ENCODE data around the gene BLOC1S5.
"Not testable (repeated sequence)": the region's sequence is repeated elsewhere in the genome, so short reads cannot be mapped to it uniquely, and the experiment has no call there.

The BLOC1S5 gene

DNA sequence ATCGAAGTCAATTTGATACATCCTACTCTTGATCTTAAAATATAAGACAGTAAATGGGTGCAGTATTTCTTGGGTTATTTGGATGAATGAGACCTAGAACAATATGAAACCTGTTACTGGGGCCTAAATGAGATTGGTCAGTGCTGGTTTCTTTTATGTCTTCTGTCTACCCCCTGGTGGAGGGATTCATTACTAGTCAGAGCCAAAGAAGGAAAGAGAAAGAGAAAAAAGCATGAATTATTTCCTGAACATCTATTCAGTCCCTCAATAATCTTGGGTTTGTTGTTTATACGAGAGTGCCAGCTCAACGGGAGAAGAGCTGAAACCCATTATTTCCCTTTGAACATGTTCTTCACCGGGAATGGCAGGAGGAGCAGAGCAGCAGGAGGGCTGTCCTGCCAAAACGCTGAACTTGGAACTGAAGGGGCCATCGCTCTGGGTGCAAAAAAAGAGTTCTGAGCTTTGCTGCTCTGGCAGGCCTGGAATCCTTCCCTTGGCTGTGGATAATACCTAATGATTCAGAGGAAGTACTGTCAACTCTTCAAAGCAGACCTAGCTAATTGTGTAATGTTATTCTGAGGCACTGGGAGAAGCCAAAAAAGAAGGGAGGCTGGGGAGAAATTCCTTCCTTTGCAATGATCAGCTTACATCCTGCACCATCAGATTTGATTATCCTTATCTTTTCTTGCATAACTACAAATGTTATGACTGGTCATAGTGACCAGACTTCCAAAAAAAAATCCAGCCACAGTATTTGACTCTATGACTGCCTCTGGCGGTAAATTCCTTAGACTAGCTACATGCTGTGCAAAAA lies 72.0 kb downstream of the BLOC1S5 start:
- no peak for DNase-seq (ENCODE audit: low read depth)

DNA sequence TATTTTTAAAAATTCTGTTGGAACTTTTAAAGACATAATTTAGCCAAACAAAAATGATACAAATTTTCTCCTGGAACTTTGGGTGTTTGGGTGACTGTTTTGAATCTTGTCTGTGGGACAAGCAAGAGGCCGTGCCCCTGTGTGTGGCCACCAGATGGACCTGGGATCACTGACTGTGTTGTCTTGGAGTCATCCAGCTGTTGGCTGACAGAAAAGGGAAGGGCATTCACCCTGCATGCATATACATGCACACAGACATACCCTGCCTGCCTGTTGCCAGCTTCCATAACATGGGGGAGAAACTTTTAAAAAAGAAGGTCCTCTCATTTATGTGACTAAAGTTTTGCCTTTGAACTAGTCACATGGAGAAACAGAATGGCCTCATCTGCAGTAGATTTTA lies 72.7 kb downstream of the BLOC1S5 start:
- DNase-seq (ENCODE audit: low read depth): no peak

DNA sequence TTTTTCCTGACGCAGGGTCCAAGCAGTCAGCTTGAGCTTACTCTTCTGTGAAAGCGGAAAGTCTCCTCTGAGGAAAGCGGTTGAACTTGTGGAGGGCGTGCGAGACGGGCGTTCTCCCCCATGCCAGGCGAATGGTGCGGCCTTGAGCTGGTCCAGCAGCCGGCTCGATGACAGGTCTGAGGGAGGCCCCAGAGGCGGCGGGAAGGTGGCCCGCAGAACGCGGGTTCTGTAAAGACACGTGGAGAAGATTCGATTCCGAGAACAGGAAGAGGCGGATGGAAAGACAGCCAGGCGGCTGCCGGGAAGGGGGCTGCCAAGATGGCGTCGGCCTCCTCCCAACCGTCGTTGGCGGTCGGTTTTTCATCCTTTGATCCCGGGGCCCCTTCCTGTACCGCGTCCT lies 78.0 kb downstream of the BLOC1S5 start:
- DNase-seq (ENCODE audit: low read depth): no peak

DNA sequence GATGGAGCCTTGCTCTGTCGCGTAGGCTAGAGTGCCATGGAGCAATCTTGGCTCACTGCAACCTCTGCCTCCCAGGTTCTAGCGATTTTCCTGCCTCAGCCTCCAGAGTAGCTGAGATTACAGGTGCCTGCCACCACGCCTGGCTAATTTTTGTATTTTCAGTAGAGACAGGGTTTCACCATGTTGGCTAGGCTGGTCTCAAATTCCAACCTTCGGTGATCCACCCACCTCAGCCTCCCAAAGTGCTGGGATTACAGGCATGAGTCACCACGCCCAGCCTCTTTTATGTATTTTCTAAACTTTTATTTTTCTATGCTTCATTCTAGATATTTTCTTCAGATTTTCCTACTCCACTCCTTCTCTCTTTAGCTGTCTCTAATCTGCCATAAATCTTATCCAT lies 80.2 kb downstream of the BLOC1S5 start:
- DNase-seq (ENCODE audit: low read depth): not testable (repeated sequence)

DNA sequence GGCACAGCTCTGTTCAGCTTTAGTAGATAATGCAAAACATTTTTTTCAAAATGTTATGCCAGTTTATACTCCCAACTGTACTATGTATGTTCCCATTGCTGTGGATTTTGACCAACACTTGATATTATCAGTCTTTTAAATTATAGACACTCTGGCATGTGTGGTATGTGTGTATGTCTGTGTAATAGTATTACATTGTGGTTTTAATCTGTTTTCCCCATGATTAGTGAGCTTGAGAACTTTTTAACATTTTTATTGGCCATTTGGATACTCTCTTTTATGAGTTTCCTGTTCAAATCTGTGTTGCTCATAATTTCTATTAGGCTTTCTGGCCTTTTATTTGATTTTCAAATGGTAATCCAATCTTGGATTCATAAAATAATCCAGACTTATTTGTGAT lies 84.4 kb downstream of the BLOC1S5 start:
- DNase-seq (ENCODE audit: low read depth): no peak

- DNase-seq (ENCODE audit: low read depth): no peak
Observed at GRCh38 chr6:7978736-7979135, 85.5 kb downstream of the BLOC1S5 start.

DNA sequence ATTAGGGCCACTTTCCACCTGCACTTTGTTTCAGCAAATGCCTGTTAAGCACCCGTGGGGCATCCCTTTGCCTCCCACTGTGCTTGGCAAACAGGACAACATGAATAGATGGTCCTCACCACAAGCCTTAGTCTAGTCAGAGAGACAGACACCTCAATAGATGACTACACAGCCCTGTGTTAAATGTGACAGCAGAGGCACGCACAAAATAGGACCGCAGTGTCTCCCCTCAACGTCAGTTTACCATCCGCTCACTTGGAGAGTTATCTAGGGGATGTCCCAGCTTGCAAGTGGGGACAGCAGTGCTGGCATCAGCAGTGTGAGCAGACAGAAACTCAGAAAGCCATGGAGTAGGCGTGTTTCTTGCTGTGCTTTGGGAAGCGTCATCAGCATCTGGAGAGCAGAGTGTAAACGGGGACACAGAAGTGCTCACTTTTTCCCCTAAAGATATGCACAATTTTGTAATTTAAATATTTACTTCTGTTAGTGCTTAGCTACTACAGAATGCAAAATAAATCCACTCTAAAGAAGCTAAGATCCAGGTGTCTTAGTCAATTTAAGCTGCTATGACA lies 87.6 kb downstream of the BLOC1S5 start:
- no peak for DNase-seq (ENCODE audit: low read depth)

DNA sequence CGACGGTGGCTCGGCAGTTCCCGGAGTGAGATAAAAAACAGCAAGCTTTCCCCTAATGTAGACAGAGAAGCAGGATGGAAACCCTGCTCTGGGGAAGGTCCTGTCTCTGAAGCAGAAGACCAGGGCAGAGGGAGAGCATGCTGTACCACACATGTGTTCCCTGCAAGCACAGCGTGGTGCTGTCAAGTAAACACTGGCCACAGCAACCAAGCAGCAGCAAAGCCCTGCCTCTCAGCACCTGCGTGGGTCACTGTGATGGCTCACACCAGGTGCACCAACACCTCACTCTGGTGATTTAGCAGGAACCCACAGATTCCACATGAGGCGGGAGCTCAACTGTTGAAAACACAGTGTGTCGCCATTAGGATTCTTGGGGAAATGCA lies 88.4 kb downstream of the BLOC1S5 start:
- DNase-seq (ENCODE audit: low read depth): no peak

DNA sequence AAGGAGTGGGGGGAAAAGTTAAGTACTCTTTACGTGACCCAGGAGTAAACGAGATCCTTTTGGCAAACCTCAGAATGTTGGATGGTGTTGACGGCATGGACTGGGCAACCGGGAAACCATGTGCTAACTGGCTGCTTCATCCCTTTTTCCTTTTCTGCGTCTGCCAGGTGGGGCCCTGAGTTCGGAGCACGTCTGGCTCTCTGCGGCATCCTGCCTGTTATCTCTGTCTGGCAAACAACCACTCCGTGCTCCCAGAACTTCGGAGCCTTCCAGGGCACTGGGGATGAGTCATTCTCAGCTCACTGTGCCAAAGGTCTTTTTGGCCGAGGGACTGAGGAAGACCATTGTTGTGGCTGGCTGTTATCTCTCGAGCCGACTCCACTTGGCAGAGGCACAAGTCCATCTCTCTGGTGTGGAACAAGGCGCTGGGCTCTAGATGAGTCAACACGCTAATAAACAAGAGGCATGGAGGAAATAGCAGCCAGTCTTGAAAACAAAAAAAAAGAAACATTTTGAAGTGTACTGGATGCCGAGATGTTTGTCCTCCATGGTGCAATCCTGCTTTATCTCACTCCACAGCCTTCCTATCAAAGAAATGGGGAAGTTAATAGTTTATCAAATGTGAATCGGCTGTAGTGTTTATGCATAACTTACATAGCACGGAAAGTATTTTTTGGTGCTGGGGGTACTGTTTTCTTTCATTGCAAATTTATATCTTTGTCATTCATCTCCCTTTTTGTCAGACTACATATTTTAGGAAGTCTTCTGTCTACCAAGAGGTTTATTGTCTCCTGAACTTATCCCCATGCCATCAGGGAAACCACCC lies 89.0 kb downstream of the BLOC1S5 start:
- no peak for DNase-seq (ENCODE audit: low read depth)

DNA sequence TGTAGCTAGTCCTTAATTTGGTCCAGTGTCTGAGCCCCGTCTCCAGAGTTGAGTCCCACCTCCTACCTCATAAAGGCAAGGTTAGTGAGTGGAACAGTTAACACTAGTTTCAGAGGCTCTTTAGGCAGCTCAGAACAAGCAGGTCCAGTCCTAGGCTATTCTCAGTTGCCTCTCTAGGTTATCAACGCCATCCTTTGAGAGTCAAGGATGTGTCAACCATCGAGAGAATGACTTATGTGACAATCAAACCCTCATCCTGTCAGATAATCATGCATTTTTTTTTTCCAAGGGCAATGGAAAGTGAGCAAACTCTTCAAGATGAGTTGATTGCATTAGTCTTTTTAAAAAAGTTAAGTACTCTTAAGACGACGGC lies 89.6 kb downstream of the BLOC1S5 start:
- no peak for DNase-seq (ENCODE audit: low read depth)

DNA sequence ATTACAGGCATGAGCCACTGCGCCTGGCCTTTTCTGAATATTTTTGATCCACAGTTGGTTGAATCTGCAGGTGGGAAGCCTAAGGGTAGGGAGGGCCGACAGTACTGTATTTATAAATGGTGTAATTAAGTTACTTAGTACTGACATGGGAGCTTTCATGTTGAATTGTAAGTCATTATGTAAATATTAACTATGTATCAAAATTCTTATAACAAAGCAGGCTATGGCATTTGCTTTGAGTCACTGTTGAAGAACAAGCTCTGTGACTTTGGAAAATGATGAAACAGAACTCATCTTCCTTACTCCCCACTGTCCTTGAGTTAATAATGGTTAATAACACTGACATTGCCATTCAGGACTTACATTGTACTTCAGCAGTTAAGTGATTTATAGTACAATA lies 90.6 kb downstream of the BLOC1S5 start:
- no peak for DNase-seq (ENCODE audit: low read depth)

GRCh38 chr6:7971499-7971898 lies 92.7 kb downstream of the BLOC1S5 start:
- no peak for DNase-seq (ENCODE audit: low read depth)

DNA sequence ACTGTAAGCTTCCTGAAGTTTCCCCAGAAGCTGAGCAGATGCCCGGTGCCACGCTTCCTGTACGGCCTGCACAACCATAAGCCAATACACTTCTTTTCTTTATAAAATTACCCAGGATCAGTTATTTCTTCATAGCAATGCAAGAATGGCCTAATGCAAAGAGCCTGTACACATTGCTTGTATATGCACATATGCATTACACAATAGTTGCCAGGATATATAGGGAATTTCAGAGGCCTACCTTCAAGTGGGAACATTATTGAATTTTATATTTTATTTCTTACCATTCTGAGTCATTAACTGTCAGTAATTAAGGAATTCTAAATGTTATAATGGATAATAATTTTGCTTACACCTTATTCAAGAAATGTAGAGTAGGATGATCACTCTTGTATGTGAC lies 93.6 kb downstream of the BLOC1S5 start:
- DNase-seq (ENCODE audit: low read depth): no peak

Data from stimulated activated CD8-positive, alpha-beta memory T cell treated with anti-CD3 and anti-CD28 coated beads, Interleukin-12 subunit alpha, Interleukin-12 subunit beta, amount 100 ng/mL, for 1 hour (primary cell).